ENCODE data around the gene GNGT1.

Gene GNGT1

GRCh38 chr7:93920496-93921182 is 14.3 kb downstream of the GNGT1 start:
- H3K27ac ChIP-seq (ENCODE audit: insufficient read depth, low read depth, low read length, poor library complexity, severe bottlenecking), result no peak overlapping the region
- H3K9me3 ChIP-seq (ENCODE audit: control insufficient read depth, low read length), result no peaks in the 10 kb centered on the region
- H3K4me1 ChIP-seq (ENCODE audit: control insufficient read depth, insufficient read depth, low read length), result peaks cover 3% of the 10 kb centered on the region
- peaks cover 7% of the 10 kb centered on the region for H3K27me3 ChIP-seq (ENCODE audit: control insufficient read depth, insufficient read depth, low read length, poor library complexity, severe bottlenecking)
- 85 to 88% methylated on average over 6 of the region's 6 CpGs for WGBS, 2 experiments
- no peaks in the 10 kb centered on the region for H3K36me3 ChIP-seq (ENCODE audit: control insufficient read depth, insufficient read depth, low read length)
- H3K4me3 ChIP-seq (ENCODE audit: insufficient read depth, low read depth, low read length), result no peak overlapping the region

- Histone ChIP-seq H3K4me3 (ENCODE audit: insufficient read depth, low read depth, low read length) (no peak overlapping the region), H3K4me1 (ENCODE audit: control insufficient read depth, insufficient read depth, low read length) (peaks cover 3% of the 10 kb centered on the region), H3K36me3 (ENCODE audit: control insufficient read depth, insufficient read depth, low read length) (no peaks in the 10 kb centered on the region), H3K27ac (ENCODE audit: insufficient read depth, low read depth, low read length, poor library complexity, severe bottlenecking) (no peak overlapping the region), H3K27me3 (ENCODE audit: control insufficient read depth, insufficient read depth, low read length, poor library complexity, severe bottlenecking) (peaks cover 7% of the 10 kb centered on the region), H3K9me3 (ENCODE audit: control insufficient read depth, low read length) (no peaks in the 10 kb centered on the region)
- WGBS, 2 experiments, result 85% methylated on average over 4 to 7 of the region's 8 CpGs
Measured at GRCh38 chr7:93921186-93921585, 14.8 kb downstream of the GNGT1 start.

- peaks cover 3% of the 10 kb centered on the region for H3K4me1 ChIP-seq (ENCODE audit: control insufficient read depth, insufficient read depth, low read length)
- H3K27me3 ChIP-seq (ENCODE audit: control insufficient read depth, insufficient read depth, low read length, poor library complexity, severe bottlenecking), result peaks cover 7% of the 10 kb centered on the region
- no peaks in the 10 kb centered on the region for H3K9me3 ChIP-seq (ENCODE audit: control insufficient read depth, low read length)
- peak within 1 kb of the TSS; percentile 47 for H3K27ac ChIP-seq (ENCODE audit: insufficient read depth, low read depth, low read length, poor library complexity, severe bottlenecking)
- H3K4me3 ChIP-seq (ENCODE audit: insufficient read depth, low read depth, low read length), result peak within 1 kb of the TSS; percentile 48
- WGBS, 2 experiments, result 3 to 6% methylated on average over 38 to 39 of the region's 39 CpGs
- H3K36me3 ChIP-seq (ENCODE audit: control insufficient read depth, insufficient read depth, low read length), result no peaks in the 10 kb centered on the region
Measured at GRCh38 chr7:93921607-93922566, 15.5 kb downstream of the GNGT1 start, which contains the start of gene GNG11. Gene GNG11 (plus strand): TSS chr7:93921735. CDS start chr7:93922138, 403 bp downstream.

- WGBS, 2 experiments, result 89 to 98% methylated on average over 5 of the region's 6 CpGs
Measured at GRCh38 chr7:93923296-93923695, 16.9 kb downstream of the GNGT1 start.

GRCh38 chr7:93923942-93924341 is 17.6 kb downstream of the GNGT1 start:
- no peak overlapping the region for H3K27ac ChIP-seq (ENCODE audit: insufficient read depth, low read depth, low read length, poor library complexity, severe bottlenecking)
- WGBS, 2 experiments, result 25 to 96% methylated on average over 1 of the region's 1 CpG
- H3K36me3 ChIP-seq (ENCODE audit: control insufficient read depth, insufficient read depth, low read length), result no peaks in the 10 kb centered on the region
- H3K9me3 ChIP-seq (ENCODE audit: control insufficient read depth, low read length), result no peaks in the 10 kb centered on the region
- peaks cover 3% of the 10 kb centered on the region for H3K4me1 ChIP-seq (ENCODE audit: control insufficient read depth, insufficient read depth, low read length)
- H3K27me3 ChIP-seq (ENCODE audit: control insufficient read depth, insufficient read depth, low read length, poor library complexity, severe bottlenecking), result peaks cover 7% of the 10 kb centered on the region
- H3K4me3 ChIP-seq (ENCODE audit: insufficient read depth, low read depth, low read length), result no peak overlapping the region

More at GRCh38 chr7:93923296-93923695, 16.9 kb downstream of the GNGT1 start:
- no peak overlapping the region for H3K4me3 ChIP-seq (ENCODE audit: insufficient read depth, low read depth, low read length)
- peaks cover 3% of the 10 kb centered on the region for H3K4me1 ChIP-seq (ENCODE audit: control insufficient read depth, insufficient read depth, low read length)
- no peaks in the 10 kb centered on the region for H3K9me3 ChIP-seq (ENCODE audit: control insufficient read depth, low read length)
- no peaks in the 10 kb centered on the region for H3K36me3 ChIP-seq (ENCODE audit: control insufficient read depth, insufficient read depth, low read length)
- H3K27ac ChIP-seq (ENCODE audit: insufficient read depth, low read depth, low read length, poor library complexity, severe bottlenecking), result no peak overlapping the region
- H3K27me3 ChIP-seq (ENCODE audit: control insufficient read depth, insufficient read depth, low read length, poor library complexity, severe bottlenecking), result peaks cover 7% of the 10 kb centered on the region

GRCh38 chr7:93926800-93927199 is 20.4 kb downstream of the GNGT1 start:
- Histone ChIP-seq H3K4me1 (ENCODE audit: control insufficient read depth, insufficient read depth, low read length) (no peaks in the 10 kb centered on the region), H3K36me3 (ENCODE audit: control insufficient read depth, insufficient read depth, low read length) (no peaks in the 10 kb centered on the region), H3K27ac (ENCODE audit: insufficient read depth, low read depth, low read length, poor library complexity, severe bottlenecking) (no peak overlapping the region), H3K27me3 (ENCODE audit: control insufficient read depth, insufficient read depth, low read length, poor library complexity, severe bottlenecking) (peaks cover 7% of the 10 kb centered on the region), H3K9me3 (ENCODE audit: control insufficient read depth, low read length) (no peaks in the 10 kb centered on the region), H3K4me3 (ENCODE audit: insufficient read depth, low read depth, low read length) (no peak overlapping the region)
- WGBS, 2 experiments, result 85 to 93% methylated on average over 1 of the region's 1 CpG

GRCh38 chr7:93927585-93927984 is 21.2 kb downstream of the GNGT1 start:
- WGBS, 2 experiments, result 92 to 97% methylated on average over 3 of the region's 3 CpGs
- H3K27ac ChIP-seq (ENCODE audit: insufficient read depth, low read depth, low read length, poor library complexity, severe bottlenecking), result no peak overlapping the region
- no peaks in the 10 kb centered on the region for H3K9me3 ChIP-seq (ENCODE audit: control insufficient read depth, low read length)
- H3K4me3 ChIP-seq (ENCODE audit: insufficient read depth, low read depth, low read length), result no peak overlapping the region
- peaks cover under 1% of the 10 kb centered on the region for H3K27me3 ChIP-seq (ENCODE audit: control insufficient read depth, insufficient read depth, low read length, poor library complexity, severe bottlenecking)
- H3K36me3 ChIP-seq (ENCODE audit: control insufficient read depth, insufficient read depth, low read length), result no peaks in the 10 kb centered on the region
- H3K4me1 ChIP-seq (ENCODE audit: control insufficient read depth, insufficient read depth, low read length), result no peaks in the 10 kb centered on the region

GRCh38 chr7:93931655-93932054 is 25.3 kb downstream of the GNGT1 start:
- Histone ChIP-seq H3K4me3 (ENCODE audit: insufficient read depth, low read depth, low read length) (no peak overlapping the region), H3K36me3 (ENCODE audit: control insufficient read depth, insufficient read depth, low read length) (no peaks in the 10 kb centered on the region), H3K27ac (ENCODE audit: insufficient read depth, low read depth, low read length, poor library complexity, severe bottlenecking) (no peak overlapping the region), H3K9me3 (ENCODE audit: control insufficient read depth, low read length) (no peaks in the 10 kb centered on the region), H3K27me3 (ENCODE audit: control insufficient read depth, insufficient read depth, low read length, poor library complexity, severe bottlenecking) (no peaks in the 10 kb centered on the region), H3K4me1 (ENCODE audit: control insufficient read depth, insufficient read depth, low read length) (no peaks in the 10 kb centered on the region)
- WGBS, 2 experiments, result 98 to 100% methylated on average over 1 to 3 of the region's 3 CpGs

GRCh38 chr7:93933156-93933555 is 26.8 kb downstream of the GNGT1 start:
- H3K9me3 ChIP-seq (ENCODE audit: control insufficient read depth, low read length), result no peaks in the 10 kb centered on the region
- H3K4me3 ChIP-seq (ENCODE audit: insufficient read depth, low read depth, low read length), result no peak overlapping the region
- 89 to 93% methylated on average over 3 of the region's 3 CpGs for WGBS, 2 experiments
- no peaks in the 10 kb centered on the region for H3K36me3 ChIP-seq (ENCODE audit: control insufficient read depth, insufficient read depth, low read length)
- H3K27ac ChIP-seq (ENCODE audit: insufficient read depth, low read depth, low read length, poor library complexity, severe bottlenecking), result no peak overlapping the region
- no peaks in the 10 kb centered on the region for H3K27me3 ChIP-seq (ENCODE audit: control insufficient read depth, insufficient read depth, low read length, poor library complexity, severe bottlenecking)
- H3K4me1 ChIP-seq (ENCODE audit: control insufficient read depth, insufficient read depth, low read length), result no peaks in the 10 kb centered on the region

- Histone ChIP-seq H3K4me3 (ENCODE audit: insufficient read depth, low read depth, low read length) (no peak overlapping the region), H3K4me1 (ENCODE audit: control insufficient read depth, insufficient read depth, low read length) (no peaks in the 10 kb centered on the region), H3K9me3 (ENCODE audit: control insufficient read depth, low read length) (no peaks in the 10 kb centered on the region), H3K27me3 (ENCODE audit: control insufficient read depth, insufficient read depth, low read length, poor library complexity, severe bottlenecking) (no peaks in the 10 kb centered on the region), H3K36me3 (ENCODE audit: control insufficient read depth, insufficient read depth, low read length) (no peaks in the 10 kb centered on the region), H3K27ac (ENCODE audit: insufficient read depth, low read depth, low read length, poor library complexity, severe bottlenecking) (no peak overlapping the region)
- 100% methylated on average over 1 of the region's 2 CpGs; no CpG with 5 or more reads in 1 of the 2 experiments for WGBS, 2 experiments
Measured at GRCh38 chr7:93935102-93935501, 28.7 kb downstream of the GNGT1 start.

Data from ectodermal cell (in vitro differentiated cells).